HL-60/S4 treated with phorbol 12-myristate 13-acetate at 8.2 ng/mL for 4 days and 3 days (cell line): ENCODE measurements around the gene ERRFI1.

Experiments
- in situ Hi-C: fragments of 300-500 bp; cut with MboI; formaldehyde crosslinking; loops from 2 replicates; pipeline ENCODE4 v1.15.0; 2022; ENCODE audit warnings: low sequenced_read_pairs

ERRFI1 gene

GRCh38 chr1:8047112-8047511, 21.0 kb upstream of the ERRFI1 start:
- in situ Hi-C loops, result no loop called here

- in situ Hi-C loops, result no loop called here
Observed at GRCh38 chr1:8046391-8046790, 20.3 kb upstream of the ERRFI1 start.

- in situ Hi-C loops, result no loop called here
Observed at GRCh38 chr1:8043621-8044020, 17.5 kb upstream of the ERRFI1 start.

GRCh38 chr1:8042134-8042533, 16.0 kb upstream of the ERRFI1 start:
- in situ Hi-C loops, result no loop called here

- in situ Hi-C loops, result no loop called here
Observed at GRCh38 chr1:8040586-8040985, 14.5 kb upstream of the ERRFI1 start.

GRCh38 chr1:8039071-8039470, 13.0 kb upstream of the ERRFI1 start:
- in situ Hi-C loops, result no loop called here

GRCh38 chr1:8035289-8035688, 9.2 kb upstream of the ERRFI1 start:
- in situ Hi-C loops, result no loop called here

GRCh38 chr1:8033322-8033721, 7.2 kb upstream of the ERRFI1 start:
- in situ Hi-C loops, result no loop called here

- in situ Hi-C loops, result no loop called here
Observed at GRCh38 chr1:8032366-8032910, 6.3 kb upstream of the ERRFI1 start.

GRCh38 chr1:8031176-8031785, 5.2 kb upstream of the ERRFI1 start:
- in situ Hi-C loops, result no loop called here

- in situ Hi-C loops, result no loop called here
Observed at GRCh38 chr1:8028571-8028910, 2.4 kb upstream of the ERRFI1 start.

GRCh38 chr1:8027748-8028570, 1.9 kb upstream of the ERRFI1 start:
- in situ Hi-C loops, result no loop called here

- in situ Hi-C loops, result no loop called here
Observed at GRCh38 chr1:8026976-8027747, 1.1 kb upstream of the ERRFI1 start.

GRCh38 chr1:8025671-8026144, 401 bp downstream of the ERRFI1 start:
- in situ Hi-C loops, result no loop called here

- in situ Hi-C loops, result no loop called here
Observed at GRCh38 chr1:8025061-8025670, 943 bp downstream of the ERRFI1 start.

- in situ Hi-C loops, result no loop called here
Observed at GRCh38 chr1:8024329-8024728, 1.8 kb downstream of the ERRFI1 start.

GRCh38 chr1:8023995-8024313, 2.2 kb downstream of the ERRFI1 start:
- in situ Hi-C loops, result no loop called here

- in situ Hi-C loops, result no loop called here
Observed at GRCh38 chr1:8023287-8023994, 2.7 kb downstream of the ERRFI1 start.

- in situ Hi-C loops, result no loop called here
Observed at GRCh38 chr1:8022395-8023286, 3.5 kb downstream of the ERRFI1 start.
